KOPT-K1 (cell line): ENCODE data around the gene CENPU.
A peak's percentile ranks its signal among the peaks of the same experiment; 100 is the strongest.

Source experiments
- H3K27ac ChIP-seq: fragments of 200-600 bp; sonication (generic); 2 replicates; pipeline ENCODE4 v1.5.1; 2016; ENCODE audit warnings: antibody characterized with exemption, mild to moderate bottlenecking, low read depth, low read length; ENCODE audit not compliant: poor library complexity, severe bottlenecking
- H3K36me3 ChIP-seq: fragments of 200-600 bp; sonication (generic); 2 replicates; pipeline ENCODE4 v1.5.1; 2017; ENCODE audit warnings: antibody characterized with exemption, mild to moderate bottlenecking, low read length, moderate library complexity; ENCODE audit not compliant: insufficient read depth
- H3K9me3 ChIP-seq: fragments of 200-600 bp; sonication (generic); 2 replicates; pipeline ENCODE4 v1.5.1; 2017; ENCODE audit warnings: antibody characterized with exemption, low read length, mild to moderate bottlenecking; ENCODE audit not compliant: insufficient read depth, poor library complexity, severe bottlenecking

CENPU gene

DNA sequence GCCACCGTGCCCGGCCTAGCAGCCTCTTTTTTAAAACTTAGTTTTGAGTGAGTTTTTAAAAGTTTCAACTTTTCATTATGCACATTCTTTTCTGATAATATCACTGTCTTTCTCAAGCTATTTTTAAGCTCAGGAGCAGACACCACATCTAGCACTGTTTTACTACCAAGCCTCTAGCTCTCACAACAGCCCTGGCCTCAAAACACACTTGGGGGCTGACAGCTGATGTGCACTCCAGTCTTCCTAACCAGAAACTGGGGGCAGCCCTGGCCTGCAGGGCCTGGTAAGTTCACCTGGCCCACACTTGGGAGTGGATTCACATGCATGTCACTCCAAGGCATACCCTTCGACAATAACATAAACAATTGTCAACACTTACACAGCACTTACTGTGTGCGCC is 34.0 kb downstream of the CENPU start:
- H3K27ac ChIP-seq: no peak overlapping the region
- H3K36me3 ChIP-seq: peaks cover 96% of the 10 kb centered on the region
- no peaks in the 10 kb centered on the region for H3K9me3 ChIP-seq

DNA sequence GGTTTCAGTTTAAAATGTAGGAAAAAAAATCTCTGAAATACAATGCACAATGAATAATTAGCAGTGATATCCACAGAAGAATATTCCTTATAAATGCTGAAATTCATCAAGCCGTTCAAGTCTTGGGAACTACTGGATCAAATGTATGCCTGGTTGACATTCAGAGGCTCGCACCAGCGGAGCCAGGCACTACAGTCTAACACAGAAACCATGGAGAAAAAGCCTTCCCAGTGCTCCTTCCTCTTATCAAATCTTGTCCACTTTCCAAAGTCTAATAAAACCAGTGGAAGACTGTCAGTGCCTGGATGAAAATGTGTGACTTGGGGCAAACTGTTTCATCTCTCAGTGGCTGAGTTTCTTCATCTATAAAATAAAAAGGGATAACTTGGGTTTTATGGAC is 35.9 kb downstream of the CENPU start:
- Histone ChIP-seq H3K36me3 (peaks cover 96% of the 10 kb centered on the region), H3K27ac (no peak overlapping the region), H3K9me3 (no peaks in the 10 kb centered on the region)

DNA sequence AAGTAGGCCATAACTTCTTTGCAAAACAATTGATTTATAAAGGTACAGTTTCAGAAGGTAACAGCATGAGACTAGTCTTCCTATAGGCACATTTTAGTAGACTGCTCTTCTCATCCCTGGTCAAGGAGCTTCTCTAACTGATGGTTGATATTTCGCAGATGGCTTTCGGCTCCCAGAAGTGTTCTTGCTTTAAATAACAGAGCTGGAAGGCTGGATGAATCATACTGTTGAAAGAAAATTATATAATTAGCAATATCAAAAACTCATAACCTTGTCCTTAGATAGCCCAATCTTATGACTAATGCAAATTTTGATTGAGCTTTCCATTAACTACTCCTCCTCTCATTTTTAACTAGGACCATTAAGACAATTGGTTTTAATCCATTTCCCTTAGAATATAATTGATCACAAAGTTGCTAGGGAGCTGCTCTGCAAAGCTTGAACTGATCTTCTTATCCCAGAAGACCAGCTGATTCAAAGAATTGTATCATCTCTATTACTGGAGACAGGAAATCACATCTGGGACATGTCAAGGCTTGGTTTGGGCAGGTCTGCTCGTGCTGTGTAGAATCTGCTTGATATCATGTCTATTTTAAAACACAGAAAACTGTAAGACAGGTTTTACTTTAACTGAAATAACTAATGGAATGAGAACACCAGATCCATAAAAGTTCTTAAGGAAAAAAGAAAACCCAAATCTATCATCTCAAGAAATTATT is 38.6 kb downstream of the CENPU start:
- Histone ChIP-seq H3K9me3 (no peaks in the 10 kb centered on the region), H3K27ac (no peak overlapping the region), H3K36me3 (peaks cover 91% of the 10 kb centered on the region)

DNA sequence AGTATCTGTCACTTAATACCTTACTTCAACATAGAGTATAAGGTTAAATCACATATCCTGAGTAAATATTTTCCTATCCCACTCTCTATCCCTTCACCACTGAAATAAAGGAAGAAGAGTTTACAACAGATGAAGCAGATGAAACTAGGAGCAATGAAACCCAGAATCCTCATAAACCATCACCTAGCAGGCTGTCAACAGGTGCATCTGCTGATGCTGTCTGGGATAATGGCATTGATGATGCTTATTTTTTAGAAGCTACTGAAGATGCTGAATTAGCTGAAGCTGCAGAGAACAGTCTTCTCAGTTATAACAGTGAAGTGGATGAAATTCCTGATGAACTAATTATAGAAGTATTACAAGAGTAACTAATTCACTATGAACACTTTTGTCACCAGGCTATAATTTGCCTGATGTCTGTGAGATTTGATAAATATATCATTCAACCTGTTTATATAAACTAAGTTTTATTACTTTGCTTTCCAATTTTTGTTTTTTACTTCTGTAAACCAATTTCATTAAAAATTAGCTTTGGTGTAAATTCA is 39.4 kb downstream of the CENPU start:
- peaks cover 82% of the 10 kb centered on the region for H3K36me3 ChIP-seq

DNA sequence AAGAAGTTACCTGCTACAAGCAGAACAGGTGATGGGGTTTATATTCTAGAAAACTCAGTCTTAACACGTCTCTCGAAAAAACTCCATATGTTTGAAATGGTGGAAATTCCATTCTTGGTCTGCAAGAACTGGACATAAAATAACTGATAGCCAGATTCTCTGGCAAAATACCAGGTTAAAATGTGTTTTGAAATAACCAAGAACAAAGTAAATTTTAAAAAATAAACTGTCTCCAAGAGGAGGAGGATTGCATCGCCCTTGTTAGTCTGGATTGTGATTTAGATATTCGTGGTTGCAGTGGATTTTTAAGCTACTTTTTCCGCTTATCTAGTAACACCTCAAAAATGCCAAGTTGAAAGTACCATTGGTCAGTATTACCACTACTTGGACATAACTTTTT is 40.8 kb downstream of the CENPU start:
- Histone ChIP-seq H3K27ac (no peak overlapping the region), H3K9me3 (no peaks in the 10 kb centered on the region), H3K36me3 (peaks cover 70% of the 10 kb centered on the region)

More for the DNA sequence above, 39.4 kb downstream of the CENPU start:
- Histone ChIP-seq H3K9me3 (no peaks in the 10 kb centered on the region), H3K27ac (no peak overlapping the region)

DNA sequence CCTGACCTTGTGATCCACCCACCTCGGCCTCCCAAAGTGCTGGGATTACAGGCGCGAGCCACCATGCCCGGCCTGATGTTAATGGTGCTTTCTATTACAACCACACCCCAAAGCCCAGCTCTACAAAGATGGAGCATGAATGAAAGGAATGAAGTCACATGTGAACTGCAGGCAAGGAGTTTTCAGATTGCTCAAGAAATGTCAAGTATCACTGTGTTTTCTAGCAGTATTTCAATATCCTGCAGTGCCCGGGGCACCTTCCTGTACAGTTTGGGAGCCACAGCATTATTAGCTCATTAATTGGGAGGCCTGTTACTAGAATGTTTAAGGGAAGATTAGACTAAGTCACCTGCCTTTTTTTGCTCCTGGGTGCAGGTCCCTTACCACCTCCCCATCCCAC is 44.2 kb downstream of the CENPU start:
- Histone ChIP-seq H3K36me3 (peaks cover 41% of the 10 kb centered on the region), H3K9me3 (no peaks in the 10 kb centered on the region), H3K27ac (no peak overlapping the region)

DNA sequence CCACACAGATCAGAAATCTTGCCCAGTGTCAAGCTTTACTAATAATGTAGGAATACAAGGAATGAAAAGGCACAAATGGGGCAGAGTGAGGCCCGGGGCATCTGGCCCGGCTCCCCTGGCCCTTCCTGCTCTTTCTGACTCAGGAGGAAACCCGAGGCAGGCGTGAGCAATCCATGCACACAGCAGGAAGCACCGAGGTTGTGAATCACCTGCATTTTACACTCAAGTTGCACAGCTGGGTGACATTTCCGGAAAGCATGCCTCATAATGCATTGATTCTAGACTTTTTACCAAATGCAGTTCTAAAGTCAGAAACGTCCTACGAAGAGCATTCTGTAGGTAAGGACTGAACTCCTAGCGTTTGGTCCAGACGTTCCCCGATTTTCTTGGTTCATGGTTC is 45.4 kb downstream of the CENPU start:
- H3K36me3 ChIP-seq: peaks cover 29% of the 10 kb centered on the region
- no peak overlapping the region for H3K27ac ChIP-seq
- no peaks in the 10 kb centered on the region for H3K9me3 ChIP-seq

DNA sequence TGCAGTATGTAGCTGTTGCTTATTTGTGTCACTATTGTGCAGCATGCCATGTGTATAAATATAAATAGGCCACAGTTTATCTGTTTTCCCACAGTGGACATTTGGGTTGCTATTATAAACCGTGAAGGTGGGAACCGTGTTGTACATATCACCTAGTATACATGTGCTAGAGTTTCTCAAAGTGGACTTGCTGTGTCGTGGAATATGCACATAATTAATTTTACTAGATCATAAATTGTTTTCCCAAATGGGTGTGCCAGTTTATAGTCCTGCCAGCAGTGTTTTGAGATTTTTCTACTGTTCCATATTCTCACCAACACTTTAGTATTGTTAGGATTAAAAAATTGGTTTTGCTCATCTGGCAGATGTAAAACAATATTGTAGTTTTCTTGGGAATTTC is 45.9 kb downstream of the CENPU start:
- no peak overlapping the region for H3K27ac ChIP-seq
- H3K9me3 ChIP-seq: no peaks in the 10 kb centered on the region
- peaks cover 24% of the 10 kb centered on the region for H3K36me3 ChIP-seq

DNA sequence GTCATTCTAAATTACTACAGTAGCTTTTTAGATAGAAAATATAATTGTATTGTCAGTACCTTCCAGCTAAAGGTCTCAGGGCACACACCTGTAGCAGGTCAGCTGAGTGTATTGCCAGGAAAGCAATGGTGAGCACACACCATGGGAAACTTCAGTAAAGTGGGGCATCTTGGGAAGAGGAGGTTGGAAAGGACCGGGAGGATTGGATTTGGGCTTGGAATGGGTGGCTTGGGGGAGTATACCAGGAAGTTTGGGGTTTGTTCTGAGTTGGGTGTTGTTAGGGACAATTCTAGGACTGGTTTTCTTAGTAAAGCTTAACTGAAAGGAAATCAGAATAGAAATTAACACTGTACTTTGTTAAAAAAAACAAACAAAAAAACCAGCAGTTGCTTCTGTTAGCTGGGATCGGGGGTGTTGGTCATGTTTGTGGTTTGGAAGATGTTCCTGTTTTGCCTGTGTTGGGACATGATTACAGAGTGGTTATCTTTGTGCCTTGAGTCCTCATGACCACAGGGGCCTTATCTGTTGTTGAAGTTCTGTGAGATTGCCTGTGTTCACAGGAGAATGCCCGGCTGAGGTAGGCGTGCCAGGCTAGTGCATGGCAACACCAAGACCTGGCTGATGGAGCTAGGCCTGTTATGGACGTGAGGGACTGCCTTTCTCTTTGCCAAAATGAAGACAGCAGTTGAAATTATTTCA is 49.3 kb downstream of the CENPU start:
- Histone ChIP-seq H3K27ac (peak overlapping the region; percentile 59), H3K9me3 (peaks cover 3% of the 10 kb centered on the region), H3K36me3 (peaks cover 21% of the 10 kb centered on the region; the same call in 1 of the 2 replicates)

- Histone ChIP-seq H3K27ac (no peak overlapping the region), H3K36me3 (peaks cover 23% of the 10 kb centered on the region; the same call in 1 of the 2 replicates), H3K9me3 (peaks cover 5% of the 10 kb centered on the region)
These were observed 52.0 kb downstream of the CENPU start for GRCh38 chr4:184681916-184682315.

DNA sequence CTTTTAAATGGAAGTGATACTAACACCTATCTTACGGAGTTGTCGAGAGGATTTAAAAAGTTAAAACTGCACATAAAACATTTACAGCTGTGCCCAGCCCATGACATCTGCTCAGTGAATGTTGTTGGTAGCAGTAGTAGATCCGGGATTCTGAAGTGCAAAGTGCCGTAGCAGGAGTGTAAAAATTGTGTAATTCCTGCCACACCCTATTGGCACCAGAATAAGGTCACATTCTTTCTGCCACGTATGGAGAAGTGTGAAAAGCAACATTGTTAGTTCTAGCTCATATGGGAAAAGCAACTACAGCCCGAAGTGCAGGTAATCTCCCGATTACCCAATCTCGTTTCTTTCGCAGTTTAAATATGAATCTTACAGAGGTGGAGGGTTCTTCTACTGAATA is 53.2 kb downstream of the CENPU start:
- peaks cover 20% of the 10 kb centered on the region; the same call in 1 of the 2 replicates for H3K36me3 ChIP-seq
- H3K27ac ChIP-seq: no peak overlapping the region

GRCh38 chr4:184675821-184676492 is 57.9 kb downstream of the CENPU start:
- peaks cover 48% of the 10 kb centered on the region for H3K36me3 ChIP-seq

More for the DNA sequence above, 53.2 kb downstream of the CENPU start:
- peaks cover 5% of the 10 kb centered on the region for H3K9me3 ChIP-seq

GRCh38 chr4:184675018-184675417 is 58.9 kb downstream of the CENPU start:
- peaks cover 46% of the 10 kb centered on the region for H3K36me3 ChIP-seq
- H3K27ac ChIP-seq: no peak overlapping the region
- peaks cover 5% of the 10 kb centered on the region for H3K9me3 ChIP-seq

More at GRCh38 chr4:184675821-184676492, 57.9 kb downstream of the CENPU start:
- H3K27ac ChIP-seq: no peak overlapping the region
- H3K9me3 ChIP-seq: peaks cover 5% of the 10 kb centered on the region

DNA sequence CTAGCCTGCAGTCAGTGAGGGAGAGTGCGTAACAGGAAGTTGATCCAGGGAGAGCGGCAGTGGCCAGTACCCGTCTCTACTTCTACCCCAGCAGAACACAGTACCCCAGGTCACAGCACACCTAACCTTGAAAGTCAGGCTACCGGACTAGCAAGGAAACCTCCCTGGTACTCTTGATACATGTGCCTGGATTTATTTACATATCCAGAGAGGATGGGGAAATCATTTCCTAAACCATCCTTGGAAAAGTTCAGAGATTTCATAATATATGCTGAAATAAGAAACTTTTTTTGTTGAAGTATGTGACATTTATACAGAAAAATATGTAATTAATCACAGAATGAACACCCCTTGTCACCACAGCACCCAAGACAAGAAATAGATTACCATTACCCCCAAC is 59.9 kb downstream of the CENPU start:
- no peaks in the 10 kb centered on the region for H3K9me3 ChIP-seq
- peaks cover 50% of the 10 kb centered on the region for H3K36me3 ChIP-seq
- H3K27ac ChIP-seq: no peak overlapping the region

DNA sequence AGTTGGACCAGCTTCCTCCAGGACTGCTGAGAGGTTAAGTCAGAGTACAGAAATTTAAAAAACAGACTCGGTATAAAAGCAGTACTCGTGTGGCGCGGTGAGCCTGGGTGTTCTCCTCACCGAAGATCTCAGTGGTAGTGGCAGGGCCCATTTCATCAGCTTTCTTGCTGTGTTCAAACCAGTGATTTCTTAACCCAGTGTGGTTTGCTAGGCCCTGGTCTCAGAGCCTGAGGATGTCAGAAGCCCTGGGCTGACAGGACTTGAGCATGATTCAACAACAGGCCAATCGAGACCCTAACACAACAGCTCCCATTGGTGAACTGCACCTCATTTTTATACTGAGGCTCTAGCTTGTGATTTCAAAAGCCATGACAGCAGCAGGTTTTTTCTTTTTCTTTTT is 61.2 kb downstream of the CENPU start:
- Histone ChIP-seq H3K27ac (no peak overlapping the region), H3K36me3 (peaks cover 61% of the 10 kb centered on the region), H3K9me3 (no peaks in the 10 kb centered on the region)
